ENCODE measurements around the gene SYNJ2. TPM values are rescaled to one million over a fixed set of nuclear protein-coding genes. Genes with fewer than 3 reads are reported as not detected.
A peak's percentile ranks its signal among the peaks of the same experiment; 100 is the strongest.

The SYNJ2 gene
- total RNA-seq, 2 donors from 2014 or later: 35.4 to 50.1 TPM

DNA sequence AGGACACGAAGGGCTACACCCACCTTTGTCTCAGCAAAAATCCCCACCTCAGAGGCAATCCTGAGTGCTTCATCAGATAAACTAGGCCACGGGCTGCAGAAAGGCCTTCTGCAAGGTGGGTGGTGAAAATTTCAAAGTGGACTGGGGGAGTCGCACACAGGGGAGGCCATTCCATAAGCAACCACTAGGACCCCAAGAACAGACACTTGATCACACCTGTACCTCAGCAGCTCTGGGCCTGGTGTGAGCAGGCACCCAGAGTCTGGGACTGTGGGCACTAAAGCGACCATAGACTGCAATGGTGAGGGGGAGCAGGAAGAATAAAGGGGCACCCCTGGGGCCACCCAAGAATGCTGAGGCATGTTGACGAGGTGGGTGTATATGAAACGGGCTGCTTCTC lies 133.8 kb downstream of the SYNJ2 start:
- intact Hi-C loops (cut with DNase I, micrococcal nuclease): no loop called here
- DNase-seq: no peak
- no peak for ATAC-seq

GRCh38 chr6:158118886-158119285 lies 137.2 kb downstream of the SYNJ2 start:
- ATAC-seq (no peak), DNase-seq (no peak)
- intact Hi-C loops (cut with DNase I, micrococcal nuclease): no loop called here

- DNase-seq (no peak), ATAC-seq (no peak)
- intact Hi-C loops (cut with DNase I, micrococcal nuclease): no loop called here
Observed at GRCh38 chr6:158121335-158121734, 139.7 kb downstream of the SYNJ2 start.

DNA sequence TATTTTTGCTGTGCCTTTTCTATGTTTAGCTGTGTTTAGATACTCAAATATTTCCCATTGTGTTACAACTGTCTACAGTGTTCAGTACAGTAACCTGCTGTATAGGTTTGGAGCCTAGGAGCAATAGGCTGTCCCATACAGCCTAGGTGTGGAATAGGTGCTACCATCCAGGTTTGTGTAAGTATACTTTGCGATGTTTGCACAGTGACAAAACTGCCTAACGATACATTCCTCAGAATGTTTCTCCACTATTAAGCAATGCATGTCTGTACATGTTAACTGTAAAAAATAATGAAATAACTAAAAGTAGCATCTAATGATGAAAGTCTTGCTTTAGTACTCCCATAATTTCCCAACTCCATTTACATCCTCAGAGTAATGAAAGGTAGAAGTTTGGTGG lies 140.4 kb downstream of the SYNJ2 start:
- ATAC-seq (peak; percentile 95), DNase-seq (no peak)
- intact Hi-C loops (cut with DNase I, micrococcal nuclease): no loop called here

DNA sequence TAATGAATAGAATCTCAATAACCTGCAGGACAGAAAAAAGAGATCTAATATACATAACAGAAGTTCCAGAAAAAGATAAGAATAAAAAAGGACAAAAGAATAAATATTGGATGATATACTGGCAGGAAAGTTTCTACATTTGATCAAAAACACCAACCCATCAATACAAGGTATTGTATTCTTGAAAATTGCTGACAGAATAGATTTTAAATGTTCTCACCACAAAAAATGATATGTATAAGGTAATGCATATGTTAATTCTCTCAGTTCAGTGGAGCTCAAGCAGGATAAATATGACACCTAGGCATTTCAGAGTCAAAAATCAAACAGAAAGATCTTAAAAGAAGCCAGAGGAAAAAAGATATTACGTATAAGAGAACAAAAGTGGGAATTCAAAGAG lies 142.6 kb downstream of the SYNJ2 start:
- ATAC-seq: no peak
- intact Hi-C loops (cut with DNase I, micrococcal nuclease): no loop called here
- DNase-seq: no peak

GRCh38 chr6:158125271-158125670 lies 143.6 kb downstream of the SYNJ2 start:
- ATAC-seq: no peak
- no peak for DNase-seq
- intact Hi-C loops (cut with DNase I, micrococcal nuclease): no loop called here

- DNase-seq (no peak), ATAC-seq (peak; percentile 36)
- intact Hi-C loops (cut with DNase I, micrococcal nuclease): no loop called here
Observed at GRCh38 chr6:158131926-158132325, 150.3 kb downstream of the SYNJ2 start.

- DNase-seq: no peak
- peak; percentile 62 for ATAC-seq
Observed at GRCh38 chr6:158142789-158143188, 161.1 kb downstream of the SYNJ2 start.

DNA sequence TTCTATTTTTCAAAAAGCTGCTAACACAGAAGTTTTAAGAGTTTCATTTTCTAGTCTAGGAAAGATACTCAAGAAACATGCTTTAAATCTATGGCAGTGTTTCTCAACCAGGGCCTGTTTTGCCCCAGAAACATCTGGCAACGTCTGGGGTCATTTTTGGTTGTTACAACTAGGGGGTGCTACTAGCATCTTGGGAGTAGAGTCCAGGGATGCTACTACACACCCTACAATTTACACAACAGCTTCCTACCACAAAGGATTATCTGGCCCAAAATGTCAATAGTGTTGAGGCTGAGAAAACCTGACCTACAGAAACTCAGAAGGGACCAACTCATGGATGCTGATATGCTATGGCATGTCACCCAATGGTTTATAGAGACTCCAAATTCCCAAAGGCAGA lies 162.0 kb downstream of the SYNJ2 start:
- intact Hi-C loops (cut with DNase I, micrococcal nuclease): no loop called here
- DNase-seq: no peak
- peak; percentile 38 for ATAC-seq

More at GRCh38 chr6:158142789-158143188, 161.1 kb downstream of the SYNJ2 start:
- intact Hi-C loops (cut with DNase I, micrococcal nuclease): no loop called here

Other genes starting within 250 kb of the SYNJ2 start
- gene SNX9, start 158.6 kb upstream of the SYNJ2 start, total RNA-seq: 10 to 100 TPM; 53.6 to 75.4 TPM
- 10 to 100 TPM in 1 of 2 donors, 1 to 10 TPM in 1; 8.7 to 13.0 TPM for gene SERAC1, start 186.4 kb downstream of the SYNJ2 start, total RNA-seq
- 10 to 100 TPM; 11.2 to 14.2 TPM for gene GTF2H5, start 186.5 kb downstream of the SYNJ2 start, total RNA-seq